ENCODE data around the gene PTPN21. TPM values are rescaled to one million over a fixed set of nuclear protein-coding genes. Genes with fewer than 3 reads are reported as not detected.

Gene PTPN21
- total and polyA plus RNA-seq, 2 experiments from 2014 or later = 8.1 to 16.3 TPM

GRCh38 chr14:88479574-88479987, 75.2 kb downstream of the PTPN21 start:
- TF ChIP-seq EZH2 (IDR thresholded peaks at IDR 0.05; ENCODE audit: borderline replicate concordance) = no peak
- TF ChIP-seq CTCF (IDR thresholded peaks at IDR 0.05; ENCODE audit: poor library complexity) = no peak
- TF ChIP-seq EZH2phosphoT487 (IDR thresholded peaks at IDR 0.05; ENCODE audit: low read depth, severe bottlenecking, unreplicated experiment) = no peak
- DNase-seq (ENCODE audit: low spot score) = no peak
- Histone ChIP-seq H3K79me2 (peaks cover 9% of the 10 kb centered on the region), H3K36me3 (replicated peaks; ENCODE audit: insufficient read depth, low read depth) (no peaks in the 10 kb centered on the region), H3K27me3 (no peaks in the 10 kb centered on the region), H2AFZ (no peak overlapping the region), H3K4me2 (no peak overlapping the region), H4K20me1 (ENCODE audit: insufficient read depth, poor library complexity, severe bottlenecking) (no peaks in the 10 kb centered on the region), H3K27ac (no peak overlapping the region), H3K9me3 (ENCODE audit: low read depth) (no peaks in the 10 kb centered on the region), H3K9me2 (replicated peaks; ENCODE audit: insufficient read depth) (no peaks in the 10 kb centered on the region), H3K4me3 (no peak overlapping the region), H3K4me1 (ENCODE audit: insufficient read depth) (peaks cover 10% of the 10 kb centered on the region)
- 98% methylated on average over 27 of the region's 40 CpGs for WGBS (ENCODE audit: low lambda C conversion rate, missing lambda C conversion rate)

- TF ChIP-seq EZH2phosphoT487 (IDR thresholded peaks at IDR 0.05; ENCODE audit: low read depth, severe bottlenecking, unreplicated experiment) (no peak), CTCF (IDR thresholded peaks at IDR 0.05; ENCODE audit: poor library complexity) (no peak), EZH2 (IDR thresholded peaks at IDR 0.05; ENCODE audit: borderline replicate concordance) (no peak)
- H3K27ac ChIP-seq = no peak overlapping the region
- 98% methylated on average over 18 of the region's 36 CpGs for WGBS (ENCODE audit: low lambda C conversion rate, missing lambda C conversion rate)
- no peaks in the 10 kb centered on the region for H3K9me2 ChIP-seq (replicated peaks; ENCODE audit: insufficient read depth)
- H4K20me1 ChIP-seq (ENCODE audit: insufficient read depth, poor library complexity, severe bottlenecking) = no peaks in the 10 kb centered on the region
- H3K4me1 ChIP-seq (ENCODE audit: insufficient read depth) = peaks cover 16% of the 10 kb centered on the region
- peaks cover 9% of the 10 kb centered on the region for H3K79me2 ChIP-seq
- DNase-seq (ENCODE audit: low spot score) = no peak
- H3K4me2 ChIP-seq = no peak overlapping the region
- no peak overlapping the region for H2AFZ ChIP-seq
- H3K27me3 ChIP-seq = no peaks in the 10 kb centered on the region
- H3K4me3 ChIP-seq = no peak overlapping the region
- H3K9me3 ChIP-seq (ENCODE audit: low read depth) = no peaks in the 10 kb centered on the region
- no peaks in the 10 kb centered on the region for H3K36me3 ChIP-seq (replicated peaks; ENCODE audit: insufficient read depth, low read depth)
Measured at GRCh38 chr14:88478931-88479330, 75.9 kb downstream of the PTPN21 start.

- H3K4me3 ChIP-seq = no peak overlapping the region
- H3K9me2 ChIP-seq (replicated peaks; ENCODE audit: insufficient read depth) = no peaks in the 10 kb centered on the region
- 95% methylated on average over 6 of the region's 6 CpGs for WGBS (ENCODE audit: low lambda C conversion rate, missing lambda C conversion rate)
- H3K27me3 ChIP-seq = no peaks in the 10 kb centered on the region
- no peaks in the 10 kb centered on the region for H3K9me3 ChIP-seq (ENCODE audit: low read depth)
- H4K20me1 ChIP-seq (ENCODE audit: insufficient read depth, poor library complexity, severe bottlenecking) = no peaks in the 10 kb centered on the region
- H2AFZ ChIP-seq = no peak overlapping the region
- DNase-seq (ENCODE audit: low spot score) = no peak
- H3K4me1 ChIP-seq (ENCODE audit: insufficient read depth) = peaks cover 16% of the 10 kb centered on the region
- no peak overlapping the region for H3K4me2 ChIP-seq
- H3K79me2 ChIP-seq = peaks cover 9% of the 10 kb centered on the region
- no peaks in the 10 kb centered on the region for H3K36me3 ChIP-seq (replicated peaks; ENCODE audit: insufficient read depth, low read depth)
- no peak for TF ChIP-seq CTCF (IDR thresholded peaks at IDR 0.05; ENCODE audit: poor library complexity)
- no peak for TF ChIP-seq EZH2 (IDR thresholded peaks at IDR 0.05; ENCODE audit: borderline replicate concordance)
- no peak for TF ChIP-seq EZH2phosphoT487 (IDR thresholded peaks at IDR 0.05; ENCODE audit: low read depth, severe bottlenecking, unreplicated experiment)
- no peak overlapping the region for H3K27ac ChIP-seq
Measured at GRCh38 chr14:88477513-88478250, 77.1 kb downstream of the PTPN21 start.
